H1 (cell line): ENCODE results near the gene RIN1. TPM values are rescaled to one million over a fixed set of nuclear protein-coding genes. Genes with fewer than 3 reads are reported as not detected.

Source experiments
- CHD1 ChIP-seq: IDR thresholded peaks from 2 replicates; pipeline ENCODE4 v1.6.1; 2012; ENCODE audit warnings: low read depth, low read length, improper control_type of control experiment
- CHD7 ChIP-seq: fragments of 300-600 bp; sonication (generic); IDR thresholded peaks from 2 replicates; pipeline ENCODE4 v1.7.1; 2012; ENCODE audit warnings: low read length, moderate library complexity, mild to moderate bottlenecking, inconsistent platforms; ENCODE audit not compliant: insufficient replicate concordance
- CREB1 ChIP-seq: IDR thresholded peaks from 2 replicates; pipeline ENCODE4 v1.6.1; 2012; ENCODE audit warnings: inconsistent platforms
- CTBP2 ChIP-seq: IDR thresholded peaks from 2 replicates; pipeline ENCODE4 v1.7.0; 2011; ENCODE audit warnings: borderline replicate concordance, mild to moderate bottlenecking, moderate library complexity, mixed read lengths, low read length; ENCODE audit not compliant: insufficient read depth, insufficient read length
- HDAC2 ChIP-seq, 2 experiments: fragments of 300-600 bp in 1 of 2; sonication (generic) in 1 of 2; IDR thresholded peaks; 2 replicates each; pipeline ENCODE4 v1.6.1; 2011 to 2012; ENCODE audit warnings: low read depth in 2 of 2, low read length in 2 of 2, mild to moderate bottlenecking in 2 of 2, moderate library complexity in 2 of 2, borderline replicate concordance in 1 of 2, inconsistent platforms in 1 of 2
- NRF1 ChIP-seq: IDR thresholded peaks from 2 replicates; pipeline ENCODE4 v1.6.1; 2011; ENCODE audit warnings: mild to moderate bottlenecking, low read depth, low read length, improper control_type of control experiment
- POU5F1 ChIP-seq: IDR thresholded peaks from 2 replicates; pipeline ENCODE4 v1.6.1; 2011; ENCODE audit warnings: low read depth, mild to moderate bottlenecking, low read length, moderate library complexity
- SP2 ChIP-seq: IDR thresholded peaks from 2 replicates; pipeline ENCODE4 v1.6.1; 2012; ENCODE audit warnings: mild to moderate bottlenecking, low read length, inconsistent platforms
- SRF ChIP-seq: IDR thresholded peaks from 2 replicates; pipeline ENCODE4 v1.6.1; 2011; ENCODE audit warnings: mild to moderate bottlenecking, low read depth, low read length, moderate library complexity
- YY1 ChIP-seq: IDR thresholded peaks from 2 replicates; pipeline ENCODE4 v1.6.1; 2011; ENCODE audit warnings: low read depth, mild to moderate bottlenecking, low read length
- polyA plus RNA-seq, 7 experiments: library from polyadenylated mRNA; depleted of rRNA in 3 of 7; stranded (reverse) in 5 of 7; unstranded in 2 of 7; fragments of >200 nt in 5 of 7; fragments of 200-250 nt in 2 of 7; gene quantifications; 1 replicate in 5 of 7; 2 replicates in 1 of 7; 4 replicates in 1 of 7; pipeline versions ENCODE4 v1.2.1 to v1.2.3, GENCODE V29; 2011 to 2013; ENCODE audit warnings: missing spikeins in 2 of 7, mixed read lengths in 2 of 7
- total RNA-seq: library from RNA; stranded (reverse); fragmentation: NEBNext Ultra II Directional; extraction: Animal tissue kit (Norgen Biotek cat#: 25700); gene quantifications from 2 replicates; pipeline ENCODE4 v1.2.1, GENCODE V29; 2021

The RIN1 gene
- total and polyA plus RNA-seq, 2 of the 8 experiments (the other 6 are each of a cell fraction or from before 2014, with no cell fraction given): 2.5 to 5.4 TPM

- TF ChIP-seq CHD7 (no peak), SRF (no peak), CHD1 (no peak), YY1 (no peak), NRF1 (no peak), CREB1 (no peak), CTBP2 (peak; percentile 47), POU5F1 (no peak), HDAC2 (IDR thresholded peaks at IDR 0.05; ENCODE audit: borderline replicate concordance in 1 of 2, low read depth in 2 of 2, low read length in 2 of 2) (0 out of 4 replicates have a peak, but pooled peaks of 1 of the 2 experiments have one; percentile 19), SP2 (no peak)
Measured at GRCh38 chr11:66346476-66347424, 10.5 kb upstream of the RIN1 start (continued).
